Astrocyte of the hippocampus (primary cell): ENCODE results near the gene ZSCAN20.

Experiments
- DNase-seq: peaks from one replicate; pipeline ENCODE4 v3.0.0; 2011; ENCODE audit warnings: low read depth, low spot score

ZSCAN20 gene

GRCh38 chr1:33532936-33533335 is 60.5 kb downstream of the ZSCAN20 start:
- DNase-seq = no peak

GRCh38 chr1:33535334-33535733 is 62.9 kb downstream of the ZSCAN20 start:
- DNase-seq = no peak

GRCh38 chr1:33537885-33538284 is 65.4 kb downstream of the ZSCAN20 start:
- DNase-seq = no peak

GRCh38 chr1:33541966-33542365 is 69.5 kb downstream of the ZSCAN20 start:
- no peak for DNase-seq
